Stromal cell of bone marrow (primary cell): Measurements from ENCODE around the gene RAD51D.
A peak's percentile ranks its signal among the peaks of the same experiment; 100 is the strongest.
"Not testable (repeated sequence)": the region's sequence is repeated elsewhere in the genome, so short reads cannot be mapped to it uniquely, and the experiment has no call there.

ENCODE experiments used
- DNase-seq: peaks from one replicate; pipeline ENCODE4 v3.0.0-alpha.2; 2012; ENCODE audit warnings: low read depth

The RAD51D gene

DNA sequence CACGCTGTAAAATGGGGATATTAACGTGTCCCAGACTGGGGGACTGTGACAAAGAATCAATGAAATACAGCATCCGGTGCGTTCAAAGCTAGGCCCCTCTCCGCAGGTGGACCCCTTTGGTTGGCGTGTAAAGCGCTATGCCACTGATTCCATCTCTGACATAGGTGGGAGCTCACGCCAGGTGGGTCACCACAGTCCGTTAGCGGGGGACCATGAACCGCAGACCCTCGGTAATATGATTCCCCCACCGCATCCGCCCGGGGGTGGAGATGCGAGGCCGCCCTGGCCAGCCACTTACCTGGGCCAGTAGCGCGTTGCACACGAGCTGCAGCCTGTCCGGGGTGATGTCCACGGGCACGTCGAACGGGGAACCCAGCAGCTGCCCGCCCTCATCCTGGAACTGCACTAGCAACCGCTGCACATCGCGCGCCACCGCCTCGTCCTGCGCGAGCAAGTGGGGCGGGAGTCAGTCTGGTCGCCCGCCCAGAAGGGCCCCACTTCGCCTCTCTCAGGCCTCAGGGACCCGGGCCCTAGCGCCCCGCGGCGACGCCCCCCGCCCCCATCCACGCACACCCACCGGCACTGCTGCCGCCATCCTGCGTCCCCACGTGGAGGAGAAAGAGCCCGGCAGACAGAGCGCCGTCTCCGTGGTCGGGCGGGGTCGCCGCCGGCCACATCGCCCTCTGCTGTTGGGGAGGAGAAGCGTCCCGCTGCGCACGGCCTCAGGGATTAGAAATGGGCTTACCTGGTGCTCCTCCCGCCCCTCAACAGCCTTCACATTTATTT lies 22.2 kb upstream of the RAD51D start, which contains the start of gene NLE1:
Gene NLE1, minus strand, starts transcription at position 623 of the 786 bp plus-strand sequence. Its CDS starts 28 bp downstream, at position 595.
- DNase-seq = peak; percentile 54

DNA sequence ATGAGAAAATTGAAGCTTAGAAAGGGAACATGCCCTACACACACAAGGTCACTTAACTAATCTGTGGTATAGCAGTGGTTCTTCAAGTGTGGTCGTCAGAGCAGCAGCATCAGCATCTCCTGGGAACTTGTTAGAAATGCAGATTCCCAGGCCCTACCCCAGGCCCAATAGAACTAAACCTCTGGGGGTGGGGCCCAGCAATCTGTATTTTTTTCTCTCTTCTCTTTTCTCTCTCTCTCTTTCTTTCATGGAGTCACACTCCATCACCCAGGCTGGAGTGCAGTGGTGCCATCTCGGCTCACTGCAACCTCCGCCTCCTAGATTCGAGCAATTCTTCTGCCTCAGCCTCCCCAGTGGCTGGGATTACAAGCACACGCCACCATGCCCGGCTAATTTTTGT lies 18.6 kb upstream of the RAD51D start:
- DNase-seq = no peak

DNA sequence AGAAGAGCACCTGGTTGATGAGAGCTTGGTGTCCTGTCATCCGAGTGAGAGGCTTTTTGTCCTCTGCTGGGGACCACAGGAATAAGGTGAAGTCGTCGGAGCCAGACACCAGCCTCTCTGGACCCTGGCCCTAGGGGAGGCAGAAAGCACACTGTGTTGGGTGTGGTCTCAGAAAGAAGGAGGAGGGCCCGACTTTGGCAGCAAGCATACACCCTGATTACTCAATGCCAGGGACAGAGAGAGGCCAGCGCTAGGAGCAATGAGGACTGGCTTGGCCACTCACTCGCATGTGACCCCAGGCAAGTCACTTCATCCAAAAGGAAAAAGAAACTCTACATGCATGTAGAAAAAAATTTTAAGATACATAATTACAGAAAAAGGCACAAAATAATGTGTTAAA lies 15.7 kb upstream of the RAD51D start:
- no peak for DNase-seq

GRCh38 chr17:35132816-35133550 lies 13.3 kb upstream of the RAD51D start:
- no peak for DNase-seq

DNA sequence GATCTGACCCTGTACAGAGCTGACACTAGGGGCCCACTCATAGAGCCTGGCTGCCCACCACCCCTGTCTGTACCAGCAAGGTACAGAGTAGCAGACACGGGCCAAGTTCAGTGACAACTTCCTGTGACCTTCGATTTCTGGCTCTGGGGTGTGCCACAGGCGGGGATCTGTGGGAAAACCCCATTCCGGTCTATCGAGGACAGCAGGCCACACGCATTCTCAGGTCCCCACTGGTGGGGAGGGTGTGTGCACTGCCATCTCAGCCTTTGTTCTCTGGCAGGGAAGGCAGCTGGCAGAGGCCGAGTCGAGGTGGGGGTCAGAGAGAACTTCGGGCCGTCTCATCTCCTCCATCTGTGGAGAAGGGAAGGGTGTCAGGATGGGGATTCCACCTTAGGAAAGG lies 12.4 kb upstream of the RAD51D start:
- DNase-seq = no peak

DNA sequence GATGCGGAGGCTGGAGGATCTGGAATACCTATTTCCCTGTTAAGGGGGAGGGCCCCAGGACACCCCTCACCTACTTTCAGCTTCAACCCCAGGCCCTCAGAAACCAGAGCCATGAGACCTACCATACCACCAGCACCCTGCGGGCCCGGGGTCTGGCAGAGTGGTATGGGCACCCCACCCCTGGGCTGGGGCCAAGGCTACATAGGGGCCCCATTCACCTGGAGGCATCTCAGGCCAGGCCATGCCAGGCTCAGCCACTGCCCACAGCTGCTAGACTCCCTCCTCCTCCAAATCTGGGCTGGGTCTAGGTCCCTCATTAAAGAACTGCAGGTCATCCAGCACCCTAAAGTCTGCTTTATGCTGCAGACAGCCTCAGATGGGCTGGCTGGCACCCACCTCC lies 10.7 kb upstream of the RAD51D start:
- no peak for DNase-seq

- no peak for DNase-seq
Measured at GRCh38 chr17:35129973-35130351, 10.3 kb upstream of the RAD51D start.

GRCh38 chr17:35129154-35129972 lies 9.7 kb upstream of the RAD51D start:
- DNase-seq = peak; percentile 9

DNA sequence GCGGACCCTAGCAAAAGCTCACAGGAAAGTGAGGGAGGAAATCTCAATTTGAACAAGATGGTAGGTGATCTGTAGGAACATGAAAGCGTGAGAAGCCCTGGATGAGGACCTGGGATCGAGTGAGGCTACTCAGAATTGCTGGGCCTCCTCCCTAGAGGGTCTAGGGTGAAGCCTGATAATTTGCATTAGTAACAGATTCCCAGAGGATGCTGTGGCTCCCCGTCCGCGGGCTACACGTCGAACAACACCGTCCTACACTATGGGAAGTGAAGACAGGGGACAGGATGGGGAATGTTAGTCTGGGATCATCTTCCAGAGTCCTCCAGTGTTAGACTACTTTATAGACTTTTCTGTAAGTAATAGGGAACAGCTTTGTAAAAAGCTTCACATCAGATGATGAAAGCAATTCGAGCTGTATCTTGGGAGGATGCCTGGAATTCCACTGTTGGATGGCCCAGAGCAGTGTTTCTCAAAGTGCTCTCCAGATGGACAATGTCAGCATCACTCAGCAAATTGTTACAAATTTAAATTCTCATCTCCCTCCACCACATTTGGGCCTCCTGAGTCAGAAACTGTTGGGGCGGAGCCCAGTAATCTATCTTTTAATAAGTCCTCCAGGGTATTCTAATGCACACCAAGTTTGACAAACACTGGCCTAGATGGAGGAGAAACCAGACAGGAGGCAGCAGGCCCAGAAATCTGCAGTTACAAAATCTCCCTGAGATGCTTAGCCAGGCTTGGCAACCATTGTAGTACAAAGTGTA lies 8.3 kb upstream of the RAD51D start:
- DNase-seq = peak; percentile 72

DNA sequence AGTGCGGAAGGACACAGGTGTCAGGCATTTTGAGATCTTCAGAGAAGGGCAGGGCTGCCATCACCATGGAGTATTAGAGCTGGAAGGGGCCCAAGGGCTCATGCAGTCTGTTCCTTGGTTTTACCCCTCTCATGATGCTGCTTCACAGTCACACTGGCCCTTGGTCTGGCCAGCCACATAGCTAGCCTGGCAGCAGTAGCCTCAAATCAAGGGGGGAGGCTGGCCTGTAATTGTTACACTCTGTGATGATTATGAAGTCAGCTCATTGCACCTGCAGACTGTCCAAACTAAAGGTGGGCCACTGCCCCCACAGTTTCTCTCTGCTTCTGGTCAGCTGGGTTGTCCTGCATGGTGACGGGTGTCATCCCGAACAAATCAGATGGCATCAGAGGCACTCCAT lies 1.7 kb upstream of the RAD51D start, which contains the start of gene FNDC8:
Gene FNDC8, plus strand, starts transcription at position 301 of the 400 bp plus-strand sequence. Its CDS starts 79 bp downstream, at position 380.
- DNase-seq = no peak

GRCh38 chr17:35117984-35118383 lies 1.7 kb downstream of the RAD51D start:
- peak; percentile 25 for DNase-seq

GRCh38 chr17:35116845-35117244 lies 2.8 kb downstream of the RAD51D start:
- no peak for DNase-seq

DNA sequence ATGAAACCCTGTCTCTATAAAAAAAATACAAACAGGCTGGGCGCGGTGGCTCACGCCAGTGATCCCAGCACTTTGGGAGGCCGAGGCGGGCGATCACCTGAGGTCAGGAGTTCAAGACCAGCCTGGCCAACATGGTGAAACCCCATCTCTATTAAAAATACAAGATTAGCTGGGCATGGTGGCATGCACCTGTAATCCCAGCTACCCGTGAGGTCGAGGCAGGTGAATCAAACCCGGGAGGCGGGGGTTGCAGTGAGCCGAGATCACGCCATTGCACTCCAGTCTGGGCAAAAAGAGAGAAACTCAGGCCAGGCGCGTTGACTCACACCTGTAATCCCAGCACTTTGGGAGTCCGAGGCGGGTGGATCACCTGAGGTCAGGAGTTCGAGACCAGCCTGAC lies 8.9 kb downstream of the RAD51D start:
- DNase-seq = not testable (repeated sequence)

- no peak for DNase-seq
Measured at GRCh38 chr17:35104844-35105450, 14.7 kb downstream of the RAD51D start.

DNA sequence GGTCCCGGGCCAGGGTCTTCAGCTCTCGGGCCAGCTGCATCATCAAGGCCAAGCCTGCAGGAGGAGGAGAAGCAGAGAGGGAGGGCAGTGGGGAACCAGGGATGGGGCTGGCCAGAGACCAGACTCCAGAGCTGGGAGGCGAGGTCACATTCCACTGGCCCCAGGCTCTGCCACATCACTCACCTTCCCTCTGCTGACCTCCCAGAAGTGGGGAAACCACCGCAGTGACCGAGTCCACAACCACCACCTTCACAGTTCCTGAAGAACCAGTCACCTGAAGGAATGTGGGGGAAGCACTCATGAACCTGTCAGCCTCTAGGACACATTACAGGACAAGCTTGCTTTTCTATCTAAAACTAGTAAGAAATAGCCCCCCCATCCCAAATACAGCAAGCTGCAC lies 16.4 kb downstream of the RAD51D start:
- DNase-seq = no peak

GRCh38 chr17:35101725-35102124 lies 17.9 kb downstream of the RAD51D start:
- DNase-seq = no peak

- DNase-seq = no peak
Measured at GRCh38 chr17:35101036-35101435, 18.6 kb downstream of the RAD51D start.

- no peak for DNase-seq
Measured at GRCh38 chr17:35099908-35100307, 19.8 kb downstream of the RAD51D start.

GRCh38 chr17:35097776-35098175 lies 21.9 kb downstream of the RAD51D start:
- no peak for DNase-seq

GRCh38 chr17:35095741-35096140 lies 23.9 kb downstream of the RAD51D start:
- no peak for DNase-seq

- peak; percentile 87 for DNase-seq
Measured at GRCh38 chr17:35094902-35095301, 24.8 kb downstream of the RAD51D start.
